Liver (tissue), 3 donors: ENCODE data around the gene NELFCD.

ENCODE experiments used
- ATF3 ChIP-seq: IDR thresholded peaks from 2 replicates; pipeline ENCODE4 v1.6.1; 2016; ENCODE audit warnings: antibody characterized with exemption
- CTCF ChIP-seq: fragments of 150-350 bp; IDR thresholded peaks from 2 replicates; pipeline ENCODE4 v1.5.1; 2017; ENCODE audit warnings: improper control_type of control experiment, low read depth, low read length; ENCODE audit not compliant: missing input control
- EGR1 ChIP-seq, 2 donors: IDR thresholded peaks; 2 replicates each; pipeline ENCODE4 v1.6.1; 2016 to 2018; ENCODE audit warnings: antibody characterized with exemption in 2 of 2, low read depth in 2 of 2
- HNF4G ChIP-seq: IDR thresholded peaks from 2 replicates; pipeline ENCODE4 v1.6.1; 2016; ENCODE audit warnings: antibody characterized with exemption
- JUND ChIP-seq, 2 donors: IDR thresholded peaks; 2 replicates each; pipeline ENCODE4 v1.6.1; 2016; ENCODE audit warnings: antibody characterized with exemption in 2 of 2
- MAX ChIP-seq: IDR thresholded peaks from 2 replicates; pipeline ENCODE4 v1.6.1; 2016; ENCODE audit warnings: antibody characterized with exemption
- RAD21 ChIP-seq, 2 donors: IDR thresholded peaks; 2 replicates each; pipeline ENCODE4 v1.6.1; 2016; ENCODE audit warnings: antibody characterized with exemption in 2 of 2, mild to moderate bottlenecking in 2 of 2
- REST ChIP-seq: IDR thresholded peaks from 2 replicates; pipeline ENCODE4 v1.6.1; 2016; ENCODE audit warnings: antibody characterized with exemption, mild to moderate bottlenecking
- SP1 ChIP-seq: IDR thresholded peaks from 2 replicates; pipeline ENCODE4 v1.6.1; 2018; ENCODE audit warnings: antibody characterized with exemption, mild to moderate bottlenecking
- TAF1 ChIP-seq: conservative IDR thresholded peaks from 2 replicates; pipeline ENCODE4 v1.6.1; 2016; ENCODE audit warnings: antibody characterized with exemption, mild to moderate bottlenecking
- ZBTB33 ChIP-seq: IDR thresholded peaks from 2 replicates; pipeline ENCODE4 v1.6.1; 2016; ENCODE audit warnings: antibody characterized with exemption
- donor health status: healthy.
- donor health status: healthy.

DNA sequence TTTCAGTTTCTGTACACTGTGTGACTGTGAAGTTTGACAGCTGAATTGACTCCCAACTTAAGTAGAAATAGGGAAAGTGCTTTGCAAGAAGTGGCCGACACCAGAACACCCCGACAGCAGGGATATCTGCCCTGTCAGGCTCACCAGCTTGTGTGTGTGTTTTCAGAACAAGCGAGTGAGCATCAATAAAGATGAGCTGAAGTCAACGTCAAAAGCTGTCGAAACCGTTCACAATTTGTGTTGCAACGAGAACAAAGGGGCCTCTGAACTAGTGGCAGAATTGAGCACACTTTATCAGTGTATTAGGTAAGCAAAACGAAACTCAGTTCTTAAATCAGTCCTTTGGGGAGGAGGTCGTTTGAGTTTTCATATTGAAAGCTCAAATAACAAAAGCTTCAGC is 10.7 kb downstream of the NELFCD start:
- TF ChIP-seq JUND (IDR thresholded peaks at IDR 0.05) = peak; percentile 44 to 62
- TF ChIP-seq CTCF = no peak
- no peak for TF ChIP-seq HNF4G
- peak; percentile 63 for TF ChIP-seq TAF1
- peak; percentile 34 for TF ChIP-seq MAX
- peak; percentile 79 for TF ChIP-seq REST
- TF ChIP-seq ATF3 = no peak
- peak; percentile 75 for TF ChIP-seq SP1
- TF ChIP-seq ZBTB33 = peak; percentile 49
- no peak for TF ChIP-seq EGR1 (IDR thresholded peaks at IDR 0.05; ENCODE audit: low read depth in 2 of 2)
- peak; percentile 25 to 56 for TF ChIP-seq RAD21 (IDR thresholded peaks at IDR 0.05)
